Suprapubic skin (tissue), 4 donors: ENCODE data around the gene NRXN3. TPM values are rescaled to one million over a fixed set of nuclear protein-coding genes. Genes with fewer than 3 reads are reported as not detected.

Source experiments
- DNase-seq, 2 donors: peaks; one replicate each; pipeline ENCODE4 v3.0.0-alpha.2; 2019; ENCODE audit warnings: low spot score in 2 of 2
- H3K27ac ChIP-seq: fragments of 200-600 bp; sonication (generic); one replicate; pipeline ENCODE4 v1.5.1; 2019
- H3K27me3 ChIP-seq: fragments of 200-600 bp; sonication (generic); one replicate; pipeline ENCODE4 v1.5.1; 2019
- H3K36me3 ChIP-seq: fragments of 200-600 bp; sonication (generic); one replicate; pipeline ENCODE4 v1.5.1; 2019
- H3K4me1 ChIP-seq: fragments of 200-600 bp; sonication (generic); one replicate; pipeline ENCODE4 v1.5.1; 2019
- H3K4me3 ChIP-seq: fragments of 200-600 bp; sonication (generic); one replicate; pipeline ENCODE4 v1.5.1; 2019; ENCODE audit warnings: mild to moderate bottlenecking
- H3K9me3 ChIP-seq: fragments of 200-600 bp; sonication (generic); one replicate; pipeline ENCODE4 v1.5.1; 2019
- EP300 ChIP-seq: sonication (generic); formaldehyde crosslinking; IDR thresholded peaks from one replicate; pipeline ENCODE4 v1.6.1; 2017; ENCODE audit warnings: antibody characterized with exemption
- POLR2A ChIP-seq, 2 donors: fragments of 450-650 bp; IDR thresholded peaks; one replicate each; pipeline ENCODE4 v1.6.1; 2017; ENCODE audit warnings: antibody characterized with exemption in 2 of 2, mild to moderate bottlenecking in 2 of 2, moderate library complexity in 2 of 2
- POLR2AphosphoS5 ChIP-seq, 3 donors: sonication (generic); formaldehyde crosslinking; IDR thresholded peaks; one replicate each; pipeline ENCODE4 v1.6.1; 2017; ENCODE audit warnings: antibody characterized with exemption in 3 of 3
- WGBS: methylation state at CpG from one replicate; pipeline ENCODE4 v1.1.5; 2018; 5-methylcytosine and 5-hydroxymethylcytosine counted together
- total RNA-seq, 4 donors: library from RNA; depleted of rRNA; stranded (reverse); fragments of >200 nt; gene quantifications; one replicate each; pipeline ENCODE4 v1.1.0, GENCODE V29; 2016
- TF ChIP-seq, protein P1 (sequence below), 2 donors: fragments of 200-600 bp in 1 of 2; fragments of 450-650 bp in 1 of 2; sonication (generic) in 1 of 2; IDR thresholded peaks; one replicate each; pipeline ENCODE4 v1.5.1; 2016 to 2019; ENCODE audit warnings: antibody characterized with exemption in 2 of 2, mild to moderate bottlenecking in 1 of 2, moderate library complexity in 1 of 2

NRXN3 gene
- total RNA-seq, 4 donors from 2014 or later = 0.79 to 4.3 (median 3.3) TPM

DNA sequence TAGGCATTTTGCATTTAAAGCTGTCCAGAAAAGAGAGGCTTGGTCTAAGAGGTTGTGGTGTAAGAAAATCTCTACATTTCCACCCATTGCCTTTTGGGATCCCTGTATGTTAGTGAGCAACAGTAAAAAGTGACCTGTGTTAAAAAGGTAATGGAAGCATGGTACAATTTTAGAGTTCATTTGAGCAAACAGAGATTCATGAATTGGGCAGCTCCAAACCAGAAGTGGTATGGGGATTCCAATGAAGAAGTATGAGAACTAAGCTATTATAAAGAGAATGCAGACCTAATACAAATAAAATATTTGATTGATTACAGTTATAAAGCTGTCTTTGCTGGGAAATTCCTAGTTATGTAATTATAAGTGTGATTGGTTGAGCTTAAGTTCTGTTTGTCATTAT, 1134.1 kb downstream of the NRXN3 start:
- no peak for DNase-seq
- H3K27ac ChIP-seq = no peak overlapping the region
- H3K4me1 ChIP-seq = no peaks in the 10 kb centered on the region
- TF ChIP-seq EP300 (no peak), POLR2AphosphoS5 (IDR thresholded peaks at IDR 0.05) (no peak), POLR2A (IDR thresholded peaks at IDR 0.05) (no peak)
- TF ChIP-seq, protein P1, sequence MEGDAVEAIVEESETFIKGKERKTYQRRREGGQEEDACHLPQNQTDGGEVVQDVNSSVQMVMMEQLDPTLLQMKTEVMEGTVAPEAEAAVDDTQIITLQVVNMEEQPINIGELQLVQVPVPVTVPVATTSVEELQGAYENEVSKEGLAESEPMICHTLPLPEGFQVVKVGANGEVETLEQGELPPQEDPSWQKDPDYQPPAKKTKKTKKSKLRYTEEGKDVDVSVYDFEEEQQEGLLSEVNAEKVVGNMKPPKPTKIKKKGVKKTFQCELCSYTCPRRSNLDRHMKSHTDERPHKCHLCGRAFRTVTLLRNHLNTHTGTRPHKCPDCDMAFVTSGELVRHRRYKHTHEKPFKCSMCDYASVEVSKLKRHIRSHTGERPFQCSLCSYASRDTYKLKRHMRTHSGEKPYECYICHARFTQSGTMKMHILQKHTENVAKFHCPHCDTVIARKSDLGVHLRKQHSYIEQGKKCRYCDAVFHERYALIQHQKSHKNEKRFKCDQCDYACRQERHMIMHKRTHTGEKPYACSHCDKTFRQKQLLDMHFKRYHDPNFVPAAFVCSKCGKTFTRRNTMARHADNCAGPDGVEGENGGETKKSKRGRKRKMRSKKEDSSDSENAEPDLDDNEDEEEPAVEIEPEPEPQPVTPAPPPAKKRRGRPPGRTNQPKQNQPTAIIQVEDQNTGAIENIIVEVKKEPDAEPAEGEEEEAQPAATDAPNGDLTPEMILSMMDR (IDR thresholded peaks at IDR 0.05) = no peak
- H3K9me3 ChIP-seq = no peaks in the 10 kb centered on the region
- H3K36me3 ChIP-seq = no peaks in the 10 kb centered on the region
- no peaks in the 10 kb centered on the region for H3K27me3 ChIP-seq
- H3K4me3 ChIP-seq = no peak overlapping the region

DNA sequence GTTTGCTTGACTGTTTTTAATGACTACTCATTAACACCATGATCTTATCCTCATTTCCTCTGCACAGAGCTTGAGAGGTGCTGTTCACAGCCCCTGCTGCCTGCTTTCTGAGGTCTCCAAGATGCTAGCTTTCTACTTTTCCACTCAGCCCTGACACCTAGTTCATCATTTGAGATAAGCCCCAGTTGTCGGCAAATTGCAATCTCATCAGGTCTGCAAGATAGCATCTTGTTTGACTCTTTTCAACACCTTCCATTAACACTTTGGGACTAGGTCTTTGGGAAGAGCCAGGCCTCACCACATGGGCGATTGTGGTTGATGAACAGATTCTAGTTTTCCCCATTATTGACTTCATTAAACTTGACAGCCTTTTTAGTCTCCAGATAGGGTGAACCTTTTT, 1136.4 kb downstream of the NRXN3 start:
- 61% methylated on average over 2 of the region's 2 CpGs for WGBS
- H3K4me1 ChIP-seq = no peaks in the 10 kb centered on the region
- TF ChIP-seq POLR2AphosphoS5 (IDR thresholded peaks at IDR 0.05) (no peak), EP300 (no peak), POLR2A (IDR thresholded peaks at IDR 0.05) (no peak)
- TF ChIP-seq, protein P1 (IDR thresholded peaks at IDR 0.05) = no peak
- H3K4me3 ChIP-seq = no peak overlapping the region
- H3K9me3 ChIP-seq = no peaks in the 10 kb centered on the region
- no peaks in the 10 kb centered on the region for H3K36me3 ChIP-seq
- no peaks in the 10 kb centered on the region for H3K27me3 ChIP-seq
- no peak overlapping the region for H3K27ac ChIP-seq
- DNase-seq = no peak

DNA sequence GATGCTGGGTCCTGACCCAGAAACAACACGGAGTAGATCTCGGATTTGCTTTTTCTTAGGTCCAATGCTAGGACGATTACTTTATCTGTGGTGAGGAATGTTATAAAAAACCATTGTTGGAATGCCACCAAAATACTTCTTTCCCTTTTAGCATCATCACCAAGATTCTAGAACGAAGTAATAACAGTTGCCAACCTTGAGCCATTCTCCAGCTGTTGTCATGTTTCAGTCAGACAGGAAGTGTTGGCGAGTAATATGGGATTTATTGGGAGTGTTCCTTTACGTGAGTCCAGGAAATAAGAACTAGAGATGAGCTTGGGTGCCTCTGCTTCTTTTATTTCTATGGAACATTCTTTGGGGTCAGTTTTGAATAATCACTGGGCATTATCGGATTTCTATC, 1148.2 kb downstream of the NRXN3 start:
- TF ChIP-seq, protein P1 (IDR thresholded peaks at IDR 0.05) = no peak
- TF ChIP-seq POLR2AphosphoS5 (IDR thresholded peaks at IDR 0.05) (no peak), POLR2A (IDR thresholded peaks at IDR 0.05) (no peak), EP300 (no peak)

DNA sequence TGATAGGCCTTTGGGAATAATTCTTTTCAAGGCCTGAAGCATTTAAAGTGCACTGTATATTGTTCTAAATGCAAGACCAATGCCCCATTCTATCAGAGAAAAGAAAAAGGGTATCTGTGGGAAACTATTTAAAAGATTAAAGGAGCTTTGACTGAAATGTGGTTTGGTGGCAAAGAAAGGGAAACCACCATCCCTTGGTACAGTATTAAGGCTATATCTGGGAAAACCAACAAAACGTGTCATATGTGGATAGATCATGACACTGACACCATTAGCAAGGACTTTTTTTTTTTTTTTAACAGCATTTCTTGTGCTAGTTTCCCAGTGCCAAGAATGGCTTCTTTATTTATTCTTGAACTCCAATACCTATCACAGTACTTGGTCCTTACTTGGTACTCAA, 1150.4 kb downstream of the NRXN3 start:
- TF ChIP-seq, protein P1 (IDR thresholded peaks at IDR 0.05) = no peak
- TF ChIP-seq EP300 = no peak
- no peak for TF ChIP-seq POLR2A (IDR thresholded peaks at IDR 0.05)
- H3K36me3 ChIP-seq = no peaks in the 10 kb centered on the region
- H3K4me3 ChIP-seq = no peak overlapping the region
- H3K27me3 ChIP-seq = no peaks in the 10 kb centered on the region
- no peaks in the 10 kb centered on the region for H3K9me3 ChIP-seq
- H3K4me1 ChIP-seq = no peaks in the 10 kb centered on the region
- WGBS = 49% methylated on average over 1 of the region's 1 CpG
- no peak for DNase-seq
- H3K27ac ChIP-seq = no peak overlapping the region

More for the DNA sequence above, 1148.2 kb downstream of the NRXN3 start:
- WGBS = 63% methylated on average over 7 of the region's 7 CpGs
- H3K4me1 ChIP-seq = no peaks in the 10 kb centered on the region
- DNase-seq = no peak
- no peak overlapping the region for H3K4me3 ChIP-seq
- H3K27me3 ChIP-seq = no peaks in the 10 kb centered on the region
- no peaks in the 10 kb centered on the region for H3K9me3 ChIP-seq
- H3K27ac ChIP-seq = no peak overlapping the region
- no peaks in the 10 kb centered on the region for H3K36me3 ChIP-seq

DNA sequence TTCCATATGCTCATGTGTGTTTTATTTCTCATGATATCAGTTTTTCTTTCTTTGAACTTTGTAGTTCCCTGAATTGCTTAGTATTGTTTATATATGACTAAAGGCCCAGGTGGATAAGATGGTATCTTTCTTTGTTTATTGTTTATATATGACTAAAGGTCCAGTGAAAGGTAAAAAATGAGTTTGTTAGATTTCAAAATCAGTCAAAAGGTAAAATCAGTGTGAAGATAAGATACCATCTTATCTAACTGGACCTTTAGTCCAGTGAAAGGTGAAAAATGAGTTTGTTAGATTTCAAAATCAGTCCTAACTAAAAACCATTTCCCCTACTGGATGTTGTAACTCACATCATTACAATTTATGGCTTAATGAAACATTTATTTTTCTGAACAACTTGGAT, 1150.9 kb downstream of the NRXN3 start:
- H3K4me1 ChIP-seq = no peaks in the 10 kb centered on the region
- DNase-seq = no peak
- H3K27me3 ChIP-seq = no peaks in the 10 kb centered on the region
- TF ChIP-seq POLR2A (IDR thresholded peaks at IDR 0.05) (no peak), EP300 (no peak), POLR2AphosphoS5 (IDR thresholded peaks at IDR 0.05) (no peak)
- TF ChIP-seq, protein P1 (IDR thresholded peaks at IDR 0.05) = no peak
- no peaks in the 10 kb centered on the region for H3K9me3 ChIP-seq
- no peak overlapping the region for H3K4me3 ChIP-seq
- H3K36me3 ChIP-seq = no peaks in the 10 kb centered on the region
- no peak overlapping the region for H3K27ac ChIP-seq
